ENCODE measurements around the gene SPSB4.

Gene SPSB4

DNA sequence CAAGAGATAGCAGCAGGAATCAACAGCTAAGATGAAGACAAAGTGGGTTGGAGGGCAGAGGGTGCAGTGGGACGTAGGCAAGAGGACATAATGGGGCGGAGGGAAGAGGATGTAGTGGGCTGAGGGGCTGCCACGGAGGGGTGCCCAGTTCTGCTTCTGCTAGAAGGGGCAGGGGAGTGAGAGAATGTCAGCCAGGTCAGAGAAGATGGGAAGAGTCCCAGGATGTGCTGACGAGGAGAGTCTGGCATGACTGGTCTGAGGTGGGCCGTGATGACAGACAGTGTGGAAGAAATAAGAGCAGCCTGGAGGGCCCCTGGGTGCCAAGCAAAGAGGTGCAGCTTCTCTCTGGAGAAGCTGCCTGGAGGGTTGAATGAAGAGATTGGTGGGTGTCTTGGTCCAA, 4.0 kb downstream of the SPSB4 start:
- no peak for DNase-seq (ENCODE audit: low read depth in 2 of 2)

DNA sequence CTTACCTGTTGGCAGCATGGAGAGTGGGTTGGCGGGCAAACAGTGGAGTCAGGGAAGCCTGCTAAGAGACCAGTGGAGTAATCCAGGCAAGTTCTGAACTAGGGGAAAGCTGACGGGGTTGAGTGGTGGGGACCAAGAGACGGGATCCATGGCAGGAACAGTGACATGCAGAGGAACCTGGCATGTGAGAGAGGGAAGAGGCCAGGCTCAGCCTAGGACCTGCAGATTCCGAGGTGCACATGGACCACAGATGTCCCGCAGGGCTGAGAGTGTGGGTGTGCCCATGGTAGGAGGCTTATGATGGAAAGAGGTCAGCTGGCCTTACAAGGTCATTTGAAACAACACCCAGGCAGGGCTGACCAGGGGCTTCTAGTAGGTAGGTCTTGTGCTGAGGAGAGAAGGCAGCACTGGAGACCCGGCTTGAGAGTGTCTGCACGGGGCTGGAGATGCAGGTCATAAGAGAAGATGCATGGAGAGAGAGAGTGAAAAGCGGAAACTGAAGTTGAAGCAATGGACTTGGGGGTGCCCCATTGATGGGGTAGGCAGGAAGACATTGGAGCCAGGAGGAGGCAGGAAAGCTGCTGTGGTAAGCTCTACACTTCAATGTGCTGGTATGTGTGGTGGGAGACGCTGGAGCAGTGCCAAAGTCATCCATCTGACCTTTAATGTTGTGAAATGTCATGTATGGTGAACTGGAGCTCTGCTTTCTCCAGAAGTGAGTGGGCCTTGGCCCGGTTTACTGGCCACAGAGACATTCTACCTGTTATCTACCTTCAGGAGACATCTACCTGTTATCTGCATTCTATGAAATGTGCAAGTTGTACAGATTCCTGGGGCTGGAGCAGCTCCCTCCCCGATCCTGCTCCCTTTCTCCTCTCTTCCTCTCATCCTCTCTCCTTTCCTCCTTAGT, 4.6 kb downstream of the SPSB4 start:
- DNase-seq (ENCODE audit: low read depth in 2 of 2), result no peak

DNA sequence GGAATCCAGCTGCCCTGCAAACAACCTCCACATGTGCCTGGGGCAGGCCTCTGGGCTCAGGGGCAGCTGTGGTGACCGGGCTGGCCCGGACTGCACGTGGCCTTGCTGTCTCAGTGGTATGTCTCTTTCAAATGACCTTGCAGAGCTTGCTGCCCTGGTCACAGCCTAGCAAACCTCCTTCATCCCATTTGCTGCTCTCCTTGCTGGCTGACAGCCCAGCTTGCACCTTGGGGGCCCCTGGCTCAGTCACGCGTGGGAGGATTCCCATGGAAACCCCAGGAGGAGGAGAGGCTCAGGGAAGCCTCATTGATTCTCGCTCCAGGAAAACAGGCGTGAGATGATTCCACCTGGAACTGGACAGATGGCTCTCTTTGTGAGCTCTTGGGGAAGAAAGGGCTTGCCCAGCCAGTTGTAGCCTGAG, 5.6 kb downstream of the SPSB4 start:
- no peak for DNase-seq (ENCODE audit: low read depth in 2 of 2)

DNA sequence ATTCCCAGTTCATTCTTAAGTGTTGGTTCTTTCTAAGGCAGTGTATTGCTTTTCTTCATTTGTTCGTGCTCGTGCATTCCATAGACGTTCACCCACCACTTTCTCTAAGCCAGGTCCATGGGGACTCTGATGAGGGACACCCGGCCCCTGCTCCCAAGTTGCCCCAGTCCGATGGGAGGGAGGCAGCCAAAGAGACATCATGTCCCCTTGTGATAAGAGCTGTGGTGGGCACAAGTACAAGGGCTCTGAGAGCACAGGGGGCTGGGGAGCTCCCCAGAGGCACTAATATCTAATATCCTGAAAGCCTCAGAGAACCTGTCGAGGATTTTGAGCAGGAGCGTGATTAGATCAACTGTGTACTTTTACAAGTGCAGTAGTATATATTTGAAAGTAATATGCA, 6.3 kb downstream of the SPSB4 start:
- DNase-seq (ENCODE audit: low read depth in 2 of 2), result no peak

DNA sequence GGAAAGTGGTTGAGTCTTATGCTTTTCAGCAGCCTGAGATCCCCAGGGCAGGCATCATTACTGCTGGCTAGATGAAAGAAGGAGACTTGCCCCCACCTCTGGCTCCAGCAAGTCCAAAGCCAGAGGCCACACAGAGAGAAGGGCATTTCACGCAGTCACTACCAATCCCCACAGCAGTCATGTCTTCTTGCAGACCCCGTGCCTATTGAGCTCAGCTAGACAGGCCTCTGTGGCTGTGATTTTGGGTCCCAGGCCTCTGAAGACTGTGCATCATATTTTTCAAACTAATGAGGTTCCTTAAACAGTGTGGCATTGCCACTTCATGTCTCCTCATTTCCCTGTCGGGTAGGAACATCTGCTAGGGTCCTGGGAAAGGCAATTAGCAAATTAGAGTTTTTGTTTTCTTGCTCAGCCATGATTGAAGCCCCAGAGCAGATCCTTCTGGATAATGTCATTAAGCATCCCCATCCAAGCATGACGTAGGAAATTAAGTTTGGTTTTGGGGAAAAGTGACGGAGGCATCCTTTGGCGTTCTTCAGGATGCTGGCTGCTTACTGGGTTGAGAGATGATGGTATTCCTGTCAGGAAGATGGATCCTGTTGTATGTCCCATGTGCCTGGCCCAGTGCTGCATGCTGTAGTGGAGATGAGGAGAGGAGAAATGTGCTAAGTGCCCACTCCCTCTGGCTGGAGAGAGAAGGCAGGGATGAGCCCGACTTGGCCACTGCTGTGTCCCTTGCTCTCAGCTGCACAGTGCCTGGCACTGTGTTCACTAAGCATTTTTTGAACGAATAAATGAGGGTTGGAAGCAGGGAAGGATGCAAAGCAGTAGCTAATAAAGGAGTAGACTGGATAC, 7.0 kb downstream of the SPSB4 start:
- DNase-seq (ENCODE audit: low read depth in 2 of 2), result no peak

DNA sequence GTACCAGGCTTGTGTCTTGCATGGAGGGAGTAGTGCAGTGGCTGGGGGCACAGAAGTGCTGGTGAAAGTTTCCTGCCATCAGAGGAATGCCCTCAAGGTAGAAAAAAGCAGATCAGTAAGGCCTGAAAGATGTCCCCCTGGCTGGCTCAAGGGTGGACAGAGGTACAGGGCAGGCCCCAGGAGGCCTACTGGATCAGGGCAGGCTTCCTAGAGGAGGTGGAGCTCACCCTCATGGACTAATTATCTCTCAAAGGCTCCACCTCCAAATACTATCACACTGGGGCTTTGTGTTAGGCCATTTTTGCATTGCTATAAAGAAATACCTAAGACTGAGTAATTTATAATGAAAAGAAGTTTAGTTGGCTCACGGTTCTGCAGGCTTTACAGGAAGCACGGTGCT, 7.8 kb downstream of the SPSB4 start:
- no peak for DNase-seq (ENCODE audit: low read depth in 2 of 2)

DNA sequence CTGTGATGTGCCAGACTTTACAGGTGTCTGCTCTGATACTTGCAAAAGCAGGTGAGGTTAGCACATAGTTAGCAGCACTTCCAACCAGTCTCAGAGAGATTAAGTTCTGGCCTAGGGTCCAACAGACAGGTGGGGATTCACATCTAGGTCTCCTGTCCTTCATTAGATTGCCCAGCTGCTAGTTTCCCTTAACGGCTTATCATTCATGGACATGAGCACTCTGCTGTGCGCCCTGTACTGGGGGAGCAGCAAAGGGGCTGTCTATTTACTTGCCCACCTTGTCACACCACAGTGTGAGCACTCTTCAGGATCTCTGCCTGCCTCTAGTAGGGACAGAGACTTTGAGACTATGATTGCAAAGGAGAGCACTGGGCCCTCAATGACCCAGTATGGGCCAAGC, 8.7 kb downstream of the SPSB4 start:
- no peak for DNase-seq (ENCODE audit: low read depth in 2 of 2)

DNA sequence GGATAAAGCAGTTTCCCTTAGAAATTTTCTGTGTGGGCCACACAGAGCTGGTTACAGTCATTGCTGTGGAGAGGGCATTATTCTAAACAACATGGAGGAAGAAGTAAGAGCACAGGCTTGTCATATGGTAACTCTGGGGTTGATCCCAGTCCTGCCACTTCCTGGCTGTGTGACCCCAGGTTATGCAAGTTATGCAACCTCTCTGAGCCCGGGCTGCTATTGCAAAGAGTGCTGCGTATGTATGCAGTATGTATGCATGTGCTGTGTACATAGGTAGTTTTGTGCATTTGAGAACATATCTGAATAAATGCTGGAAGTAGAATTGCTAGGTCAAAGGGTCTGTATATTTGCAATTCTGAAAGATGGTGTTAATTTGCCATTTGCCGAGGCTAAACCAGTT, 9.2 kb downstream of the SPSB4 start:
- no peak for DNase-seq (ENCODE audit: low read depth in 2 of 2)

DNA sequence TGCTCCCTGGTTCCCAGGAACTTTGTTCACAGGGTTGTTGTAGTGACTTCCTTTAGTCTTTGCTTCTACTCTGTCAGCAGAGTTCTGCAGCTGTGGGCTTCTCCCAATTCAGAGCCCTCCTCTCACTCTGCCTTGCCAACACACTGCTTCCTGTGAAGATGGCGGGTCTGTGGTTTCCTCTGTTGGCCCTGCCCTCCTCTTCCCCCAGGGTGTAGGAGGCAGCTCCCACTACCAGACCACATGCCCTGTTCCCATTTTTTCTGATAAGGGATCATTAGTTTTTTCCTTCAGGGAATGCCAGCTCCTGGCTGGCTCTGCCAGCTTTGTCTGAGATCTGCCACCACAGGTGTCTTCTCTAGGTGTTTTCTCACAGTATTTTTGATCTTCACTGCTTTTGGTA, 12.7 kb downstream of the SPSB4 start:
- no peak for DNase-seq (ENCODE audit: low read depth in 2 of 2)

DNA sequence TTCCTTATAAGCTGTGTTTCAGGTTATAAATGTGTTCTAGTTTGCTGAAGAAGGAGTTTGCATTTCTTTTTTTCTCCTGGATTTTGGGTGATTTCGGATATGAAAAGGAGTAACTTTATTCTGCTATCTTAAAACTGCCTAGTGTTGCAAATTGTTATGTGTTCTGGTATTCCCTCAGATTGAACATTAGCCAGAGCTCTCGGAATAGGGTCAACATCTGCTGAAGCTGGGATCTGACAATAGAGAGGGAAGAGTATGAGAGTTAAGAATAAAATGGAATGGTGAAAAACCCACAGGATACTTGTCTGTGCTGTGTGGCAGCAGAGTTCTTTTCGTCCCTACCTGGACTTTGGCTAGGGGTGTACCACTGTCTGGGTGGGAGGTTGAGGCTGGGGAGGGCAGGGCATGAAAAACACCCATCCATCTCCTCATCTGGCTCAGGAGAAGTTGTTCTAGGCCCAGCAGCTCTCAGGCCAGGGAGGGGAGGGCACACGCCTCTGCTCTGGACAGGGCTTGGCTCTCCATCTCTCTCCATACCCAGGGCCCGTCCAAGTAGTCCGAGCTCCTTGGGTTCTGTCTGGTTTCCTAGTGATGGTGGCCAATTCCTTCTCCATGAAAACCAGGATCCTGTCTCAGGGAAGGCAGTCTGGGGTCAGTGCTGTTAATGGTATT, 13.2 kb downstream of the SPSB4 start:
- no peak for DNase-seq (ENCODE audit: low read depth in 2 of 2)

DNA sequence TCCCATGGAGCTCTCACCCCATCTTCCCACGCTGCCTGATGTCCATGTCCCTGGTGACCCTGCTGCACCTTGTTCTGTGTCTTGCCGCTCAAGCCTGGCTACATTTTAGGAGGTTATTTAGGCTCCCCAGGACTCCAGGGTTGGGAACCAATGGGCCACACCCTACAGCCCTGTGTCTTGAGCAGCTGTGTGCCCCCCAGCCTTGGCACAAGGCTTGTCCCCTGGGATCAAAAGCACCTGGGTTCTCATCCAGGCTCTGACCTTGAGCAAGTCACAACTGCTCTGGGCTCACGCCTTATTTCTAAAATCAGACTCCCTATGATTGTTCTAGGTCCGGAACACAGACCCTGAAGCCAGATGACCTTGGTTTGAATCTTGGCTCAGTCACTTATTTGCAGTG, 14.1 kb downstream of the SPSB4 start:
- no peak for DNase-seq (ENCODE audit: low read depth in 2 of 2)

DNA sequence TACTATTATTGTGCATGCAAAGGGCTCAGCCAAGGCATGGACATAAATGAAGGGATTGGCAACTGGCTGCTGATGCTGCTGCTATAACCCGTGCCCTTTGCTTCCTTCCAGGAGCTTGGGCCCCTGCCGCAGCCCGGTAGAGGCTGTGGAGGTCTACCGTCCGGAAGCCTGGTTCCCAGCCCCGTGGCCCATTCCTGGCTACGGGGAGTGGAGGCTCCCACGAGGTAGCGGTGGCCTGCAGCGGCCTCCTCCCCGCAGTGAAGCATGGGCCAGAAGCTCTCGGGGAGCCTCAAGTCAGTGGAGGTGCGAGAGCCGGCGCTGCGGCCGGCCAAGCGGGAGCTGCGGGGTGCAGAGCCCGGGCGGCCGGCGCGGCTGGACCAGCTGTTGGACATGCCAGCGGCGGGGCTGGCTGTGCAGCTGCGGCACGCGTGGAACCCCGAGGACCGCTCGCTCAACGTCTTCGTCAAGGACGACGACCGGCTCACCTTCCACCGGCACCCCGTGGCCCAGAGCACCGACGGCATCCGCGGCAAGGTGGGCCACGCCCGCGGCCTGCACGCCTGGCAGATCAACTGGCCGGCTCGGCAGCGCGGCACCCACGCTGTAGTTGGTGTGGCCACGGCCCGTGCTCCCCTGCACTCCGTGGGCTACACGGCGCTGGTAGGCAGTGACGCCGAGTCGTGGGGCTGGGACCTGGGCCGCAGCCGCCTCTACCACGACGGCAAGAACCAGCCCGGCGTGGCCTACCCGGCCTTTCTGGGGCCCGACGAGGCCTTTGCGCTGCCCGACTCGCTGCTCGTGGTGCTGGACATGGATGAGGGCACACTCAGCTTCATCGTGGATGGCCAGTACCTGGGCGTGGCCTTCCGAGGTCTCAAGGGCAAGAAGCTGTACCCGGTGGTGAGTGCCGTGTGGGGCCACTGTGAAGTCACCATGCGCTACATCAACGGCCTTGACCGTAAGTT, 15.0 kb downstream of the SPSB4 start:
- no peak for DNase-seq (ENCODE audit: low read depth in 2 of 2)

DNA sequence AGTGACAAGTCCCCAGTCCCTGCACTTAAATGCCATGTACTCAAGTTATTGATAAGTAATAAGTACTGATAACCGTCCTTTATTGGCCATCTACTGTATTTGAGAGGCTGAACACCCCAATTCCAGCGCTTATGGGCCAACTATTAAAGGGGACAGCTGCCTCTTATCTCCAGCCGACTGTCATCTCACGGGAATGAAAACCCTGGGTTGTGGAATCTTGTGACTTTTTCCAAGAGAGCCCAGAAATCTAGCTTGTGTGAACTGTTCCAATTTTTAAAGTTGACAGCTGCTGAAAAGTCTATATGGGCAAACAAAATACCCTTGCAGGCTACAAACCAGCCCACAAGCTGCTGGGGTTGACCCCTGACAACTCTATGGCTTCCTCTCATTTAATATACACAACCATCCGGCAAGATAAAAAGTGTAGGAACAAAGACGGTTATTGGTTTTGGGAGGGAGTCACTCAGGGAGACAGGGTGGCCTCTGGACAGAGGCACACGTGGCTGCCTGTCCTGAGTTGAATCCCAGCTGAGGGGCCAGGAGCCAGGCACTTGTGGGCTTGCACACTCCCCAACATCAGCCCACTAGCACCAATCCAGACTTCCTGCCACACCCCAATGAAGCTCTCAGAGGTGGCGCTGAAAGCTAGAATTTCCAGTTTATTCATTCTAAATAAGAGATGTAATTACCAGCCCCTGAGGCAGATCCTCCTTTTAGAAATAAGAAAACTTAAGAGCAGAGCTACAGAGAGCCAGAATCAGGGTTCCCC, 16.2 kb downstream of the SPSB4 start:
- no peak for DNase-seq (ENCODE audit: low read depth in 2 of 2)

DNA sequence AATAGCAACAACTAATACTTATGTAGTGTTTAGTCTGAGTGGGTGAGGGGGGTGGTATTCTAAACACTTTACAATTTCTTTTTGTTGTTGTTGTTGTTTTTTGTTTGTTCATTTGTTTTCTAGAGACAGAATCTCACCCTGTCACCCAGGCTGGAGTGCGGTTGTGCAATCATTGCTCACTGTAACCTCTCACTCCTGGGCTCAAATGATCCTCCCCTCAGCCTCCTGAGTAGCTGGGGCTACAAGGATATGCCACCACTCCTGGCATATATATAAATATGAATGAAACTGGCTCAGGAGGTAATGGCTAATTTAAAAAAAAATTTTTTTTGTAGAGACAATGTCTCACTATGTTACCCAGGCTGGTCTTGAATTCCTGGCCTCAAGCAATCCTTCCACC, 19.1 kb downstream of the SPSB4 start:
- DNase-seq (ENCODE audit: low read depth in 2 of 2), result no peak

DNA sequence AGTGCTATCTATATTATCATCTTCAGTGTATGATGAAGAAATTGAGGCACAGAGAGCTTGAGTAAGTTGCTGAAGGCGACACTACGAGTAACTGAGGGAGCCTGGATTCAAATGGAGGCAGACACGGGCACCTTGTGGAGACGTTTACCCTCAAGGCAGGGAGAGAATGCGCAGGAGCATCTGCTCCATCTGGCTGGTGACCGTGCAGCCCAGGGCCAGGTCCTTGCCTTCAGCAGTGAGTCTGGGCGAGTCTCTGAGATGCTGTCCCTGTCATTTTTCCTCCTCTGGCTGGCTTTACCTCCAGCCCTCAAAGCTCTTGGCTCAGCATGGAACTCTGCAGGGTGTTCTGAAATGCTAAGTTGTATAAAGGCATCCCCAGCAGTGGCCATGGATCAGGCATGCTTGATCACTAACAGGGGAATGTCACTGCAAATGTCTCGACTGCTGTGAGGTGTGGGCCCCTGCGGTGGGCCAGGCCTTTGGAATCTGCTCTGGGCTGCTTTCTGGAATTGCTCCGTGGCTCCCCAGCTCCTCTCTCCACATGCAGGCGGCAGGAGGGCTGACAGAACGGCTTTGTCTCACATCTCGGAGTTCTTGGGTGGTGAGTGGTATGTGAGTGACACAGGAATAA, 19.7 kb downstream of the SPSB4 start:
- DNase-seq (ENCODE audit: low read depth in 2 of 2), result no peak

DNA sequence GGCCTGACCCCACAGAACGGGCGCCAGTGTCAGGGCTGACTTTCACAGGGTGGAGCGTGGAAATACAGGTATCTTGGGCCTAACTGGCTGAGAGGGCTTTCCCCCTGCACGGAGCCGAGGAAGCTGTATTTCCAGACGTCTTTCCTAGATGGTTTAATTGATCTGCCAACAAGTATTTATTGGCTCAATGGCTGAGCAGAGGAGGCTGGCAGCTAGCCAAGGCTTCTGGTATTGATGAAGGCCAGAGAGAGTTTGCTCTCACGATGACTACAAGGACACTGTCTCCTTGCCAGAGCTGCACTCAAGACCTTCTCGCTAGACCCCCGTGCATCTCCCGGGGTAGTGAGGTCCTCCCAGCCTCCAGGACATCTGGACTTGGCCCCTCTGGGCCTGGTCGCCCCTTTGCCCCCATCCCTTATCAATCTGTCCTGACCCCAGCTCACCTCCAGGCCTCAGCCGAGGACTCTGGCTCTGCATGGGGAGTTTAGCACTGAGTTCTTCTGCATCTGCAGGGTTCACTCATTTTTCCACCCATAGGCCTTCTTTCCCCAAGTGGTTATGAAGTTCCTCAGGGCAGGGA, 20.6 kb downstream of the SPSB4 start:
- no peak for DNase-seq (ENCODE audit: low read depth in 2 of 2)

DNA sequence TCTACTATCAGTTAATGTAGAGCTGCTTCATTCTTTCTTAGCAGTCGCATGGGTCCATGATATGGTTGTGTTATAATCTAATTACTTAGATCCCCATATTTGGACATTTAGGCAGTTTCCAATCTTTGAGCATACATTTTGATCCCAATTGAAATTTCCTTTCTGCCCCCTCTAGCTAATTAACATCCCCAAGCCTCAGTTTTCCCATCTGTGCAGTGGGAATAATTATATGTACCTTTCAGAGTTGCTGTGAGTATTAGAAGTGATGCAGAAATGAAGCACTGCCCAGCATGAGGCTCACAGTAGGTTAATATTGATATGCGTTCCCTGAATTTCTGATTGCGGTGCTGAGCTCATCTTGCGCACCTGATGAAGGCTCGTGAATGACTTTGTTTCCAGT, 21.8 kb downstream of the SPSB4 start:
- DNase-seq (ENCODE audit: low read depth in 2 of 2), result no peak

DNA sequence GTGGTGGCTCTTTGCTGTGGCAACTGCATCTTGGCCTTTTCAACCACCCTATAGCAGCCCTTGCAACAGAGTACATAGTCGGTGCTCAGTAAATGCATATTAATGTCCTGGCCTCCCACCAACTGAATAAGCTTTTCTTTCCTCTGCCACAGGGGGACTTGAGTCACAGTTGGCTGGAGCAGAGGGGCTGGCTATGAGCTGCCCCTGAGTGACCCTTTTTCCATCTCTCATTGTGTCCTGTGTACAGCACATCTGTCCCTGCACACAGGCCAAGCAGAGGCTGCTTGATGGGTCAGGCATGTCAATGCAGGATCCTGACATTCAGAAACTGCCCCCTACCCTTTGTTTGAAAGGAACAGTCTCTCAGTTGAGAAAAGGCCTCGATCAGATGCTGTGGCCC, 22.4 kb downstream of the SPSB4 start:
- DNase-seq (ENCODE audit: low read depth in 2 of 2), result no peak

DNA sequence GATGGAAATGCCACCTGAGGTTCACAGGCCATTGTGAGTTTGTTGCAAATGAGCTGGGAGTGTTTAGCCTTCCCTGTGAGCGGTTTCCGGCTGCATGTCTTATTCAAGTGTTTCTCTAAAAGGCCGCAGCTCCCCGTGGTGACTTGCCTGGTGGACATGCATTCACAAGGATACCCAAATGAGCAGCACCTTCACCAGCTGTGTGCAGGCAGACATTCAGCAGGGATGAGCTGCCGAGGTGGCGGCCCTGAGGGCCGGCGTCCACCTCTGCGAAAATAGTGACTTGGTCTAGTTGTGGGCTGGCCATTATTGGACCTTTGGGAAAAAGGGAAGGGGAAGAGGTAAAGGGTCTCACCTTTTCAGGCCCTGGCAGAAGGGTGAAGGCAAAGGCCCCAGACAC, 23.4 kb downstream of the SPSB4 start:
- no peak for DNase-seq (ENCODE audit: low read depth in 2 of 2)

All from stimulated activated CD8-positive, alpha-beta memory T cell treated with anti-CD3 and anti-CD28 coated beads, Interleukin-2, amount 100 ng/mL, for 48 hours (primary cell).